ENCODE results near the gene GAL3ST3. TPM values are rescaled to one million over a fixed set of nuclear protein-coding genes. Genes with fewer than 3 reads are reported as not detected.

GAL3ST3 gene
- total RNA-seq, 1 experiment from 2014 or later: 1.8 TPM

- H3K36me3 ChIP-seq (ENCODE audit: insufficient read depth, low read length, poor library complexity, severe bottlenecking): peaks cover 6% of the 10 kb centered on the region
- TF ChIP-seq EZH2 (IDR thresholded peaks at IDR 0.05; ENCODE audit: borderline replicate concordance, low read depth, low read length, poor library complexity, severe bottlenecking): no peak
- TF ChIP-seq, protein P1, sequence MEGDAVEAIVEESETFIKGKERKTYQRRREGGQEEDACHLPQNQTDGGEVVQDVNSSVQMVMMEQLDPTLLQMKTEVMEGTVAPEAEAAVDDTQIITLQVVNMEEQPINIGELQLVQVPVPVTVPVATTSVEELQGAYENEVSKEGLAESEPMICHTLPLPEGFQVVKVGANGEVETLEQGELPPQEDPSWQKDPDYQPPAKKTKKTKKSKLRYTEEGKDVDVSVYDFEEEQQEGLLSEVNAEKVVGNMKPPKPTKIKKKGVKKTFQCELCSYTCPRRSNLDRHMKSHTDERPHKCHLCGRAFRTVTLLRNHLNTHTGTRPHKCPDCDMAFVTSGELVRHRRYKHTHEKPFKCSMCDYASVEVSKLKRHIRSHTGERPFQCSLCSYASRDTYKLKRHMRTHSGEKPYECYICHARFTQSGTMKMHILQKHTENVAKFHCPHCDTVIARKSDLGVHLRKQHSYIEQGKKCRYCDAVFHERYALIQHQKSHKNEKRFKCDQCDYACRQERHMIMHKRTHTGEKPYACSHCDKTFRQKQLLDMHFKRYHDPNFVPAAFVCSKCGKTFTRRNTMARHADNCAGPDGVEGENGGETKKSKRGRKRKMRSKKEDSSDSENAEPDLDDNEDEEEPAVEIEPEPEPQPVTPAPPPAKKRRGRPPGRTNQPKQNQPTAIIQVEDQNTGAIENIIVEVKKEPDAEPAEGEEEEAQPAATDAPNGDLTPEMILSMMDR (conservative IDR thresholded peaks at IDR 0.05; ENCODE audit: low read depth, low read length): no peak
- H3K4me1 ChIP-seq (ENCODE audit: insufficient read depth, low read length, poor library complexity, severe bottlenecking): peaks cover 16% of the 10 kb centered on the region
- H3K27ac ChIP-seq (ENCODE audit: low read depth, low read length, poor library complexity, severe bottlenecking): no peak overlapping the region
- no TSS peak for BruUV-seq (replicated peaks)
- no peak overlapping the region for H3K4me3 ChIP-seq (ENCODE audit: low read depth, low read length, poor library complexity, severe bottlenecking)
- no peaks in the 10 kb centered on the region for H3K9me3 ChIP-seq (ENCODE audit: low read depth, low read length, poor library complexity, severe bottlenecking)
- no peak for DNase-seq (ENCODE audit: low spot score)
- ChIA-PET CTCF (no interaction called here), POLR2A (ENCODE audit: low non-redundant PET) (no interaction called here)
- intact Hi-C loops (cut with micrococcal nuclease; ENCODE audit: unreplicated experiment): no loop called here
- no peaks in the 10 kb centered on the region for H3K27me3 ChIP-seq (replicated peaks; ENCODE audit: insufficient read depth, low read depth, low read length, poor library complexity)
Observed at GRCh38 chr11:66075273-66075672, 26.3 kb upstream of the GAL3ST3 start.

DNA sequence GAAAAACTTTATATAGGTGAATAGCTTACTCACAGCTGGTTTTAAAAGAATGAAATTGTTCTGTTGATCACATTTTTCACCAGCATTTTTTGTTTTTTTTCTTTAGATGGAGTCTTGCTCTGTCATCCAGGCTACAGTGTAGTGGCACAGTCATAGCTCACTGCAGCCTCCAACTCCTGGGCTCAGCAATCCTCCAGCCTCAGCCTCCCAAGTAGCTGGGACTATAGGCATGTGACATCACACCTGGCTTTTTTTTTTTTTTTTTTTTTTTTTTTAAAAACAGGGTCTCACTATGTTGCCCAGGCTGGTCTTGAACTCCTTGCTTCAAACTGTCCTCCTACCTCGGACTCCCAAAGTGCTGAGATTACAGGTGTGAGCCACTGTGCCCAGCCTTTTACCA lies 24.7 kb upstream of the GAL3ST3 start:
- POLR2A ChIA-PET (ENCODE audit: low non-redundant PET): no interaction called here
- no peaks in the 10 kb centered on the region for H3K27me3 ChIP-seq (replicated peaks; ENCODE audit: insufficient read depth, low read depth, low read length, poor library complexity)
- H3K4me1 ChIP-seq (ENCODE audit: insufficient read depth, low read length, poor library complexity, severe bottlenecking): peaks cover 27% of the 10 kb centered on the region
- DNase-seq (ENCODE audit: low spot score): no peak
- BruUV-seq (replicated peaks): no TSS peak
- CTCF ChIA-PET: no interaction called here
- no peak overlapping the region for H3K4me3 ChIP-seq (ENCODE audit: low read depth, low read length, poor library complexity, severe bottlenecking)
- no peaks in the 10 kb centered on the region for H3K9me3 ChIP-seq (ENCODE audit: low read depth, low read length, poor library complexity, severe bottlenecking)
- intact Hi-C loops (cut with micrococcal nuclease; ENCODE audit: unreplicated experiment): loop anchor here (5.0 kb wide), 1 partner anchor 44 kb away; no protein-coding TSS in a partner anchor
- H3K27ac ChIP-seq (ENCODE audit: low read depth, low read length, poor library complexity, severe bottlenecking): no peak overlapping the region
- TF ChIP-seq, protein P1 (conservative IDR thresholded peaks at IDR 0.05; ENCODE audit: low read depth, low read length): no peak
- TF ChIP-seq EZH2 (IDR thresholded peaks at IDR 0.05; ENCODE audit: borderline replicate concordance, low read depth, low read length, poor library complexity, severe bottlenecking): no peak
- peaks cover 11% of the 10 kb centered on the region for H3K36me3 ChIP-seq (ENCODE audit: insufficient read depth, low read length, poor library complexity, severe bottlenecking)

- H3K27ac ChIP-seq (ENCODE audit: low read depth, low read length, poor library complexity, severe bottlenecking): no peak overlapping the region
- no peaks in the 10 kb centered on the region for H3K27me3 ChIP-seq (replicated peaks; ENCODE audit: insufficient read depth, low read depth, low read length, poor library complexity)
- ChIA-PET POLR2A (ENCODE audit: low non-redundant PET) (no interaction called here), CTCF (interaction anchor here (0.6 kb wide), 1 partner anchor 361 kb away, joined by 7 read pairs; no protein-coding TSS in a partner anchor)
- H3K36me3 ChIP-seq (ENCODE audit: insufficient read depth, low read length, poor library complexity, severe bottlenecking): peaks cover 23% of the 10 kb centered on the region
- intact Hi-C loops (cut with micrococcal nuclease; ENCODE audit: unreplicated experiment): loop anchor here (5.0 kb wide), 1 partner anchor 45 kb away; no protein-coding TSS in a partner anchor
- TF ChIP-seq, protein P1 (conservative IDR thresholded peaks at IDR 0.05; ENCODE audit: low read depth, low read length): no peak
- no peak for TF ChIP-seq EZH2 (IDR thresholded peaks at IDR 0.05; ENCODE audit: borderline replicate concordance, low read depth, low read length, poor library complexity, severe bottlenecking)
- no peaks in the 10 kb centered on the region for H3K9me3 ChIP-seq (ENCODE audit: low read depth, low read length, poor library complexity, severe bottlenecking)
- peak overlapping the region; percentile 84 for H3K4me3 ChIP-seq (ENCODE audit: low read depth, low read length, poor library complexity, severe bottlenecking)
- no TSS peak for BruUV-seq (replicated peaks)
- no peak for DNase-seq (ENCODE audit: low spot score)
- peaks cover 34% of the 10 kb centered on the region for H3K4me1 ChIP-seq (ENCODE audit: insufficient read depth, low read length, poor library complexity, severe bottlenecking)
Observed at GRCh38 chr11:66072518-66072917, 23.6 kb upstream of the GAL3ST3 start.
